Thyroid gland (tissue), 4 donors: Measurements from ENCODE around the gene PINLYP. TPM values are rescaled to one million over a fixed set of nuclear protein-coding genes. Genes with fewer than 3 reads are reported as not detected.

Source experiments
- DNase-seq, 2 donors: peaks; one replicate each; pipeline ENCODE4 v3.0.0-alpha.2; 2019
- H3K27ac ChIP-seq, 3 donors: fragments of 200-600 bp; sonication (generic); 1 replicate in 2 of 3; 2 replicates in 1 of 3; pipeline ENCODE4 v1.5.1; 2016 to 2019; ENCODE audit warnings: mild to moderate bottlenecking in 1 of 3, moderate library complexity in 1 of 3
- H3K27me3 ChIP-seq: fragments of 200-600 bp; sonication (generic); one replicate; pipeline ENCODE4 v1.5.1; 2019
- H3K36me3 ChIP-seq, 2 donors: fragments of 200-600 bp; sonication (generic); one replicate each; pipeline ENCODE4 v1.5.1; 2016 to 2019
- H3K4me1 ChIP-seq, 2 donors: fragments of 200-600 bp; sonication (generic); one replicate each; pipeline ENCODE4 v1.5.1; 2017 to 2019
- H3K4me3 ChIP-seq, 3 donors: fragments of 200-600 bp; sonication (generic); replicated peaks in 1 of 3; 1 replicate in 2 of 3; 2 replicates in 1 of 3; pipeline ENCODE4 v1.5.1; 2016; ENCODE audit warnings: mild to moderate bottlenecking in 1 of 3
- H3K9me3 ChIP-seq: fragments of 200-600 bp; sonication (generic); one replicate; pipeline ENCODE4 v1.5.1; 2017
- CTCF ChIP-seq, 6 experiments: fragments of 200-600 bp in 3 of 6; fragments of 450-650 bp in 3 of 6; sonication (generic) in 3 of 6; IDR thresholded peaks; one replicate each; pipeline ENCODE4 v1.5.1; 2016 to 2019; ENCODE audit warnings: antibody characterized with exemption in 6 of 6, mild to moderate bottlenecking in 2 of 6, inconsistent platforms in 1 of 6, moderate library complexity in 1 of 6
- POLR2A ChIP-seq, 2 donors: fragments of 450-650 bp; IDR thresholded peaks; one replicate each; pipeline ENCODE4 v1.6.1; 2017; ENCODE audit warnings: antibody characterized with exemption in 2 of 2, mild to moderate bottlenecking in 2 of 2, moderate library complexity in 1 of 2
- WGBS, 2 donors: methylation state at CpG; one replicate each; pipeline ENCODE4 v1.1.5; 2017; 5-methylcytosine and 5-hydroxymethylcytosine counted together
- intact Hi-C: fragments of 100-400 bp; cut with DNase I; formaldehyde crosslinking; loops from one replicate; pipeline ENCODE4 v1.15.1; 2023
- total RNA-seq, 4 donors: library from RNA; depleted of rRNA; stranded (reverse); fragments of >200 nt; gene quantifications; one replicate each; pipeline ENCODE4 v1.2.3, GENCODE V29; 2016

The PINLYP gene
- total RNA-seq, 4 donors from 2014 or later: 11.8 to 19.3 (median 13.2) TPM

- Histone ChIP-seq H3K4me1 (peaks cover 13 to 19% of the 10 kb centered on the region in 2 donors), H3K27ac (no peak overlapping the region), H3K9me3 (no peaks in the 10 kb centered on the region), H3K36me3 (no peaks in the 10 kb centered on the region), H3K4me3 (no peak overlapping the region), H3K27me3 (no peaks in the 10 kb centered on the region)
- 68 to 72% methylated on average over 3 of the region's 3 CpGs for WGBS, 2 donors
- TF ChIP-seq POLR2A (IDR thresholded peaks at IDR 0.05): no peak
- no peak for TF ChIP-seq CTCF (IDR thresholded peaks at IDR 0.05)
- DNase-seq: no peak
- intact Hi-C loops: loop anchor here (5.0 kb wide), 1 partner anchor 35 kb away; no protein-coding TSS in a partner anchor
Measured at GRCh38 chr19:43572171-43572588, 3.4 kb upstream of the PINLYP start.

- H3K36me3 ChIP-seq: no peaks in the 10 kb centered on the region
- intact Hi-C loops: loop anchor here (2.0 to 5.0 kb wide), 2 partner anchors 22 to 37 kb away; partner anchors contain the start of genes IRGQ and ZNF576
- H3K4me1 ChIP-seq: peaks cover 13 to 19% of the 10 kb centered on the region in 2 donors
- H3K4me3 ChIP-seq: peak overlapping the region; percentile 44 to 98 (median 62)
- no peak for DNase-seq
- H3K27me3 ChIP-seq: no peaks in the 10 kb centered on the region
- no peaks in the 10 kb centered on the region for H3K9me3 ChIP-seq
- 20 to 23% methylated on average over 12 of the region's 12 CpGs for WGBS, 2 donors
- H3K27ac ChIP-seq: peak overlapping the region in 2 of 3 donors; percentile 40 to 72
- no peak for TF ChIP-seq CTCF (IDR thresholded peaks at IDR 0.05)
- TF ChIP-seq POLR2A (IDR thresholded peaks at IDR 0.05): no peak
Measured at GRCh38 chr19:43574424-43575155, 1.0 kb upstream of the PINLYP start.

- no peaks in the 10 kb centered on the region for H3K9me3 ChIP-seq
- peak overlapping the region in 1 of 3 donors; percentile 44 for H3K4me3 ChIP-seq
- intact Hi-C loops: loop anchor here (2.0 kb wide), 1 partner anchor 21 kb away; the partner anchor contains the start of genes IRGQ and ZNF576
- no peaks in the 10 kb centered on the region for H3K36me3 ChIP-seq
- no peaks in the 10 kb centered on the region for H3K27me3 ChIP-seq
- no peak for TF ChIP-seq CTCF (IDR thresholded peaks at IDR 0.05)
- TF ChIP-seq POLR2A (IDR thresholded peaks at IDR 0.05): no peak
- peak overlapping the region in 2 of 3 donors; percentile 57 to 77 for H3K27ac ChIP-seq
- H3K4me1 ChIP-seq: peaks cover 16 to 25% of the 10 kb centered on the region in 2 donors
- no peak for DNase-seq
- 64 to 72% methylated on average over 37 of the region's 37 CpGs for WGBS, 2 donors
Measured at GRCh38 chr19:43575955-43576878, 616 bp downstream of the PINLYP start.

- WGBS, 2 donors: 88 to 90% methylated on average over 3 of the region's 3 CpGs
Measured at GRCh38 chr19:43578787-43579186, 3.2 kb downstream of the PINLYP start.

More at GRCh38 chr19:43578787-43579186, 3.2 kb downstream of the PINLYP start:
- no peak for TF ChIP-seq POLR2A (IDR thresholded peaks at IDR 0.05)
- no peak for TF ChIP-seq CTCF (IDR thresholded peaks at IDR 0.05)
- no peaks in the 10 kb centered on the region for H3K9me3 ChIP-seq
- no peak overlapping the region for H3K4me3 ChIP-seq
- H3K27ac ChIP-seq: no peak overlapping the region
- no peaks in the 10 kb centered on the region for H3K27me3 ChIP-seq
- no peaks in the 10 kb centered on the region for H3K36me3 ChIP-seq
- DNase-seq: no peak
- H3K4me1 ChIP-seq: peaks cover 13 to 27% of the 10 kb centered on the region in 2 donors
- intact Hi-C loops: no loop called here
